Thyroid gland (tissue), 4 donors: ENCODE results near the gene IRF9.

ENCODE experiments used
- POLR2A ChIP-seq, 2 donors: fragments of 450-650 bp; IDR thresholded peaks; one replicate each; pipeline ENCODE4 v1.6.1; 2017; ENCODE audit warnings: antibody characterized with exemption in 2 of 2, mild to moderate bottlenecking in 2 of 2, moderate library complexity in 1 of 2
- TF ChIP-seq, protein P1 (sequence below), 6 experiments: fragments of 200-600 bp in 3 of 6; fragments of 450-650 bp in 3 of 6; sonication (generic) in 3 of 6; IDR thresholded peaks; one replicate each; pipeline ENCODE4 v1.5.1; 2016 to 2019; ENCODE audit warnings: antibody characterized with exemption in 6 of 6, mild to moderate bottlenecking in 2 of 6, inconsistent platforms in 1 of 6, moderate library complexity in 1 of 6

DNA sequence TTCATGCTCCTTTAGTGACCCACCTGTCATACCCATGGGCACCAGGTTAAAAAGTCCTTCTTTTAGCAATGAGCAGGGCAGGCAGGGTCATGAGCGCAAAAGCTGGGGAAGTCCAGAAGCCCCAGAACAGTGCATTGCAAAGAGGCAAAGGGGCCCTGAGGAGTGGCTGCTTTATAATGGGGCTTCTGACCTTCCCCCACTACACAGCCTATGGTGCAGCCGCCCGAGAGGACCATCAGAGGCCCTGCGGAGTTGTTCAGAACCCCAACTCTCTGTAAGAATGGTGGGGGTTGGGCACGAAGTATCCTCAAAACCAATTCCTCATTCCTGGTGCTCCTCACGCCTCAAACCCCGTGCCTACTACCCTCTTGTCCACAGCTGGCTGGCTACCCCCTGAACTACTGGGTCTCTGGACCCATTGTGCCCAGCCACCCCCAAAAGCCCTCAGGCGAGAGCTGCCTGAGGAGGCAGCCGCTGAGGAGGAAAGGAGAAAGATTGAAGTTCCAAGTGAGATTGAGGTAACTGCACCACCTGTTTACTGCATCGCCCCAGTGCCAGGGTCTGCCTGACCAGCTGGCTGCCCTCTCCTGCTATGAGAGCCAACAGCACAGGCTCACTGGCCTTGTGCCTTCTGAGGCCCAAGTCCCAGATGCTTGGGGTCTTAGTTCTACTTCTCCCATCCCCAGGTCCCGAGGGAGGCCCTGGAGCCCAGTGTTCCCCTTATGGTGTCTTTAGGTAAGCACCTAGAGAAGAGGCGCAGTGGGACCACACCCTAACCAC lies 17.5 kb downstream of the IRF9 start:
- TF ChIP-seq, protein P1, sequence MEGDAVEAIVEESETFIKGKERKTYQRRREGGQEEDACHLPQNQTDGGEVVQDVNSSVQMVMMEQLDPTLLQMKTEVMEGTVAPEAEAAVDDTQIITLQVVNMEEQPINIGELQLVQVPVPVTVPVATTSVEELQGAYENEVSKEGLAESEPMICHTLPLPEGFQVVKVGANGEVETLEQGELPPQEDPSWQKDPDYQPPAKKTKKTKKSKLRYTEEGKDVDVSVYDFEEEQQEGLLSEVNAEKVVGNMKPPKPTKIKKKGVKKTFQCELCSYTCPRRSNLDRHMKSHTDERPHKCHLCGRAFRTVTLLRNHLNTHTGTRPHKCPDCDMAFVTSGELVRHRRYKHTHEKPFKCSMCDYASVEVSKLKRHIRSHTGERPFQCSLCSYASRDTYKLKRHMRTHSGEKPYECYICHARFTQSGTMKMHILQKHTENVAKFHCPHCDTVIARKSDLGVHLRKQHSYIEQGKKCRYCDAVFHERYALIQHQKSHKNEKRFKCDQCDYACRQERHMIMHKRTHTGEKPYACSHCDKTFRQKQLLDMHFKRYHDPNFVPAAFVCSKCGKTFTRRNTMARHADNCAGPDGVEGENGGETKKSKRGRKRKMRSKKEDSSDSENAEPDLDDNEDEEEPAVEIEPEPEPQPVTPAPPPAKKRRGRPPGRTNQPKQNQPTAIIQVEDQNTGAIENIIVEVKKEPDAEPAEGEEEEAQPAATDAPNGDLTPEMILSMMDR (IDR thresholded peaks at IDR 0.05) = no peak
- no peak for TF ChIP-seq POLR2A (IDR thresholded peaks at IDR 0.05)
